NCI-H128 (cell line): ENCODE results near the gene ATP6V0C.

ENCODE experiments used
- DNase-seq: peaks from one replicate; lab custom pipeline; 2025; ENCODE audit not compliant: unreplicated experiment; lab: John Stamatoyannopoulos, UW

Gene ATP6V0C

DNA sequence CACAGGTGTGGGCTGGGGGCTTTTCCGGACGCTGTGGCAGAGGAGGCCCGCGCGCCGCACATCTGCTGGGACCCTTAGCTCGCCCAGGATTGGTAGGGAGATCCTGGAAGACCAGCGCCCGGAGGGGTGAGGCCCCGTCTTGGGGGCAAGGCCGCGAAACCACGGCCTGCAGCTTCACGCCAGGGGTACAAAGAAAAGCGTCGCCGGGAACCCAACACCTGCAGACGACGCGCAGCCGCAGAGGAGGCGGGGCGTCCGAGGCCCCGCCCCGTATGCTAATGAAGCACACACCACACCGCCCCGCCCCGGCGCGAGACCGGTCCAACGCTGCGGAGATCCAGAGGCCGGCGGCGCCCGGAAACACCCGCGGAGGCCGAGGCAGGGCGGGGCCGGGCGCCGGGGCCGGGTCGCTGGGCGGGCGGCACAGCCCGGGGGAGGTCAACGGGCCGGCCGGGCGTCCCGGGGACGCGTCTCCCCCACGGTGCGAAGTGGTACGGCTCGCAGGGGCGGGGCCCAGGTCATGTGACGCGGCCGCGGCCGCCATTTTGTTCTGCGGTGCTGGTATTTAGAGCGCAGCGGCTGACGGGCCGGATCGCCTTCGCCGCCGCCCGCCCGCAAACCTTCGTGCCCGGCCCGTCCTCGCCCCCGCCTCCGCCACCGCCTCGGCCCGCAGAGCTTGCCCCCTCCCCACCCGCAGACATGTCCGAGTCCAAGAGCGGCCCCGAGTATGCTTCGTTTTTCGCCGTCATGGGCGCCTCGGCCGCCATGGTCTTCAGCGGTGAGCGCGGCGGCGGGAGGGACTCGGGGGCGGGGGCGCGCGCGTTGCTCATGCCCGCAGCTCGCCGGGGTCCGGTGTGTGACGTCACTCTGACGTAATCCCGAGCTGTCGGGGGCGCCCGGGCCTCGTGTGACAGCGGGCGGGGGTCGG lies at the start of gene ATP6V0C:
TSS of gene ATP6V0C (plus strand) at position 548 of the 928 bp plus-strand sequence. CDS start at position 700, 152 bp downstream.
- peak; percentile 76 for DNase-seq

DNA sequence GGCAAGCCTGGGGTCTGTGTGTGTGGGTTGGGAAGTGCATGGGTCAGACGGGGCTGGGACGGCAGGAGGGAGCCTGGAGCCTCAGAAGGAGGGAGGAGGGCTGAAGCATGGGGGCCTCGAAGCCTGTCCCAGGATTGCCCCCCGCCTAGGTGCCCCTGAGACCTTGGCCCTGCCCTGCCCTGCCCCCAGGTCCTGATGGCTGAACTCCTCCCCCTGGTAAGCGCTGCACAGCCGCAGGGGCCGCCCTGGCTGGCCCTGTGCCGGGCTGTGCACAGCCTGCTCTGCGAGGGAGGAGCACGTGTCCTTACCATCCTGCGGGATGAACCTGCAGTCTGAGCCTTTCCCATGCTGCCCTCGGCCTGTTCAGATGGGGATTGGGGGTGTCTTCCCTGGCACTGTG lies 49.4 kb upstream of the ATP6V0C start:
- DNase-seq: no peak

DNA sequence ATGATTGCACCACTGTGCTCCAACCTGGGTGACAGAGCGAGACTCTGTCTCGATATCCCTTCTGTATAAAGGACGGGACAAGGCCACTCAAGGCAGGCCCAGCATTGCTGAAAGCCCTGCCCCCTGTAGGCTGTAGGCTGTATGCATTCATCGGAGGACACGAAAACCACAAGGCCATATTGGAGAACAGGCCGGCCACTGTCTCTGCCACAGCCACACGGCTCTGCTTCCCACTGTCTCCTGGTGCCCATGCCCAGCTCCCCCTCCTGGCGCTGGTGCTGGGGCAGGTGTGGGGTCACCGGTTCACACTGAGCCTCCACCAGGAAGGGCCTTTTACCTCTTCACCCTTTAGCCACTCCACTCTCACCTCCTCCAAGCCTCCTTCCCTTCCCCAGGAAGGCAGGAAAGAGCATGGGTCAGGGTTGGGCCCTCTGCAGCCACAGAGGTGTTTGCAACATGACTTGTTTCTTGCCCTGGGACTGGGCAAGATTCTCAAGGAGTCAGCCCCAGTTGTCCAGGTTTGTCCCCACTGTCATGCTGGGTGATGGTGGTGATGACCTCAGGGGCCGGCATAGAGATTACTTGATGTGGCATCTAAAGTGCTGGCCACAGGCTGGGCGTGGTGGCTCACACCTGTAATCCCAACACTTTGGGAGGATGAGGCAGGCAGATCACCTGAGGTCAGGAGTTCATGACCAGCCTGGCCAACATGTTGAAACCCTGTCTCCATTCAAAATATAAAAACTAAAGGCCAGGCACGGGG lies 47.9 kb upstream of the ATP6V0C start:
- no peak for DNase-seq

DNA sequence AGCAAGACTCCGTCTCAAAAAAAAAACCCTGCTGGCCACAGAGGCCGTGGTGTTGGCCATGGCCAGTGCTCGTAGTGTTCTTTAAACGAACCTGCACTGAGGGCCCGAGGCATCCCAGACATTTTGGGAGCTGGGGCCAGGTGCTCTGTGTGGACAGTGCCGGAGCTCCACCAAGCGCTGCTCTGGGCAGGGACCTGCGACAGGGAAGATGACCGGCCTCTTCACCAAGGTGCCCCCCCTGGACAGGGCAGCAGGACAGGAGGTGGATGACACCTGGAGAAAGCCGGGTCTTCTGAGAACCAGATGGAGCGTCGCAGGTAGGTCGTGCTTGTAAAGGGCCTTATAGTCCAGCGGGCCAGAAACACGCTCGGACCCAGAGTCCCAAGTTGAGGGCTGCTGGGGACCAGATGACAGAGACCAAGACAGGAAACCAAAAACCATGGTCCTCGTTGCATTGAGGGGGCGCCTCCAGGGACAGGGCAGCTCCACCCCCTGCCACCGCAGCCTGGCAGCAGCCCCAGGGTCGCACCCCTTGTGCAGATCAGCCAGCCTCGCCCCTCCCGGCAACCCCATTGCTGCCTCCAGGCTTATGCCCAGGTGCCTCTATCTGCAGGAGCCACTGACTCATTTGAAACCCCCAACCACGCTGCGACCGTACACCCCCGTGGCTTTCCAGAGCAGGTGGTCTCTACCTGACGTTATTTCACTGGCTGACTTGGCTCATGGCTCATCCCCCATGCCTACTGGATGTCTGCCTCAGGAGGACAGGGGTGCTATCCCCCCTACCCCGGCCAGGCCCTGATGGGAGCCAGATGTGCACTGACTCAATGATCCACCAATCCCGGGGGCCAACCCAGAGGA lies 46.9 kb upstream of the ATP6V0C start:
- no peak for DNase-seq

DNA sequence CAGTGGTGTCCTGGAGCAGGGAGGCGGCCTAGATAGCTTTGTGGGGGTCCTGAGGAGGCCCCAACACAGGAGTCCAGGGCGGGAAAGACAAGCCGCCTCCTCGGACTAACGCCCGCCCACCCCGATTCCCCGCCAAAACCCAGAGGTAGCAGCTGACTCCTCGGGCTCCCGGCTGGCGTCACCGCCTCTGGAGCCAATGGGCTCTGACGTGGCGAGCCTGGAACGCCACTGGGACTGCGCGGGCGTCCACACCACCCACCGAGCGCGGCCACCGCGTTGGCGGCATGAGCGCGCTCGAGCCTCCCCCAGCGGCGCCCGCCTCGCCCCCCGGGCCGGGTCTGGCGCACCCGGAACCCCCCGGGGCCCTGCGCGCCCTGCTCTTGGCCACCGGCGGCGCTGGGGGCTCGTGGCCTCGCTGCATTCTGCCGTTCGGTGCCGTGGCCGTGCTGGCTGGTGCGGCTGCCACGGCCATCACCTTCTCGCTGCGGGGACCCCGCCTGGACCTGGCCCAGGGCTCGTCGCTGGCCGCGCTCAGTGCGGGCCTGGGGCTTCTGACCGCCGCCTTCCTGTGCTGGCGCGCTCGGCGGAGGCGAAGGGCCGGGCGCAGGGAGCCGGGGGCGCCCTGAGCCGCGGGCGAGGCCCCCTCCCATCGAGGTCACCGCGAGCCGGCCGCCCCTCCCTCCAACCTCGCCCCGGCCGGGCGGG lies 46.1 kb upstream of the ATP6V0C start:
- DNase-seq: peak; percentile 26

DNA sequence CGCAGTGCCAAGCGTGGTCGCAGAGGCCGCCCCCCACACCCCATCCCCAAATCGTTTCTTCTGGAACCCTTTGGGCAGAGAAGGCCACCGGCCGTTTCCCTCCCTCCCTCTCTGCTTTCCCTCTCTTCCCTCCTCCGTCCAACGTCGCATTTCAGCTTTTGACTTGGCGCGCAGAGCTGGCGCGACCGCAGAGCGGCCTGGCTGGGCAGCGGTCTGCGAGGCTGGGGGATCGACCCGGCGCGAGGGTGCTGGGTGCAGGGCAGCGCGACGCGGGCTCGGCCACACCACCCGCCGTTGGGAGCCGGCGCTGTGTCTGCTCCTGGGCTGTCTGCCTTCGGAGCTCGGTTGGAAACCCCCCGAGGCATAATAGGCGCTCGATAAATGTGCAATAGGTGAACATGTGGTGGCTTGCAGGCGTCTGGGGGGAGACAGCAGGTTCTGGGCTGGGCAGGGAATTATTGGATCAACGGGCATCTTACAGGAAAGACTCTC lies 45.5 kb upstream of the ATP6V0C start:
- no peak for DNase-seq

DNA sequence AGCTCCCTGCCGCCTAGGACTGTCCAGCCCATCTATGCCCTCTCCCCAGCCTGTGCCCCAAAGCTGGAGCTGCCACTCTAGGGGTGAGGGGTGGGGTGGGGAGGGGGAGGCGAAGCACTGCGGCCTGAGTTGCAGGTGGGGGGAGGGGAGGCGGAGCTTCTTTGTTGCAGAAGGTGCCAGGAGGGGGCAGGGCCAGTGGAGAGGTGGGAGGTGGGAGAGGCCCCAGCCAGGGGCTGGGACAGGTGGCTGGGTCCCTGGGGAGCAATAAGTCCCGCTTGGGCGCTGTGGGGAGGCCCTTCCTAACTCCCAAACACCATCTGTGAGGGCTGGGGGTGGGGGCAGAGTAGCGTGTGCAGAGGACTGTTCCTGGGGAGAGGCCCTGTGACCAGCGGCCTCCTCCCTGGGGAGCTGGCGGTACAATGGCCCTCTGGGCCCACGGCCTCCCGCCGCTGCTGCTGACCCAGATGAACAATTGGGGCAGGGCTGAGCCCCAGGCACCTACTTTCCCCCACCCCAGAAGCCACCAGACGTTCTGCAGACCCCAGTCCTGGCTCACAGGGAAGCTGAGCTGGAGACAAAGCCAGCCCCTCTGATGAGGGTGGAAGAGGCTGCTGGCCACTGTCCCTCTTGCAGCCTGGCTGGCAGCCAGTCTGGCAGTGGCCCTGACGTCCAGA lies 44.9 kb upstream of the ATP6V0C start:
- DNase-seq: peak; percentile 58

DNA sequence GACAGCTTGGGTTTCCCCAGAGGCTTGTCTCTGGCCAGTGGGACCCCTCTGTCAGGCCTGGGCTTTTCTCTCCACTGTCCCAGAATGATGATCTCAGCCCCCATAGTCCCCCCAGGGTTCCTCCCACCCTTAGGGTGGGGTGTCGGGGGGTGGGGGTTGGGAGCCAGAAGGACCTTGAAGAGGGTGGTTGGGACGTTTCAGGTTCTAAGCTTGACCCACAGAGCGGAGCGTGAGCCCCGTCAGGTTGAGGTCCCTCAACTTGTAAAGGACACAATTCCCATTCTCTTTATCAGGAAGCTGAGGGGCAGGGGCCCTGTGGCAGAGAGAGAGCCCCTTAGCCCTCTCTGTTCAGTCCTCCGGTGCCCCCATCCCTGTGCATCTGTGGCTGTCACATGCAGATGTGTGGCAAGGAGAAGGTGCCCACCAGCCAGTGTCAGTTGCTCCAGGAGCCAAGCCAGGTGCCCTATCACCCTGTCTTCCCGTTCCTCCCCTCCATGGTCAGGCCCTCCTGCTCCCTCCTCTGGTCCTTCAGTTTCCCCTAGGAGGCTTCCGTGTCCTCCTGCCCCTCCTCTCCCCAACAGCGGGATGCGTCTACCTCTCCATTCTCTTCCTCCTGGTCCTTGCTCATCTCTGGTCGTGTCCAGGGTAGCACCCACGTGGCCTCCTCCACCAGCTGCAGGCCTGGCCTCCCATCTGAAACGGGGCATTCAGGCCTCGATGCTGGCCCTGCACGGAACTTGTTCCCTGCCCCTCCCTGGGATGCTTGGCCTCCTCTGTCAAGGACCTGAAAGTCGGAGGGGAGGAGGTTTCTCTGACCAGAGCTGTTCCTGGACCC lies 44.1 kb upstream of the ATP6V0C start:
- DNase-seq: no peak

DNA sequence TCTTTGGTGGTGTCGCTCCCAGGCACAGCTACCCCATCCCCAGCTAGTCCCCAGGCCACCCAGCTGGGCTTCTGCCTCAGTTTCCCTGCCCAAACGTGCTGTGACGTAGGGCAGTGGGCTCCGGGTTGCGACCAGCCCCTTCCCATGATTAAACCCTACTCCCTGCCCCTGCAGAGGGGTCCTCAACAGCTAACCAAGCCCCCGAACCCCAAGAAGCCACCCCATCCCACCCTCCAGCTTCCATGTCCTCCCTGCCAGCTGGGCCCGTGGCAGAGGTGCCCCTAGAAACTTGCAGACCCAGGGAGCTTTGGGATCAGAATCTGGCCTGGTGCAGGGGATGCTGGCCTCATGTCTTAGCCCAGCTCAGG lies 43.5 kb upstream of the ATP6V0C start:
- no peak for DNase-seq

DNA sequence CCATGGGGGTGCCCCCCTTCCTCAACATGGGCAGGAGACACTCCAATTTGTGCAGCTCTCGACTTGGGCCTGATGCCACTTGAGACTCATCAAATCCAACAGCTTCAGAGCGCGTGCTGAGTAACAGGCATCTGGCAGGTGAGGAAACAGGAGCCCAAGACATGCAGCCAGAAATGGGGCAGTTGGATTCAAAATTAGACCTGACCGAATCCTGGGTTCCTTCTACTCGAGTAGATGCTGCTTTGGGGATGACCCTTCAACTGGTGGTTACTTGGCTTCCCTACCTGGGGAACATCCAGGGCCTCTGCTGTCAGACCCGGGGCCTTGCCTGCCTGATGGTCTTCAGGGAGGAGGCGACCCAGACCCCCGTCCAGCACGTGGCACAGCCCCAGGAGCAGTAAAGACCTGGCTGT lies 43.1 kb upstream of the ATP6V0C start:
- no peak for DNase-seq

DNA sequence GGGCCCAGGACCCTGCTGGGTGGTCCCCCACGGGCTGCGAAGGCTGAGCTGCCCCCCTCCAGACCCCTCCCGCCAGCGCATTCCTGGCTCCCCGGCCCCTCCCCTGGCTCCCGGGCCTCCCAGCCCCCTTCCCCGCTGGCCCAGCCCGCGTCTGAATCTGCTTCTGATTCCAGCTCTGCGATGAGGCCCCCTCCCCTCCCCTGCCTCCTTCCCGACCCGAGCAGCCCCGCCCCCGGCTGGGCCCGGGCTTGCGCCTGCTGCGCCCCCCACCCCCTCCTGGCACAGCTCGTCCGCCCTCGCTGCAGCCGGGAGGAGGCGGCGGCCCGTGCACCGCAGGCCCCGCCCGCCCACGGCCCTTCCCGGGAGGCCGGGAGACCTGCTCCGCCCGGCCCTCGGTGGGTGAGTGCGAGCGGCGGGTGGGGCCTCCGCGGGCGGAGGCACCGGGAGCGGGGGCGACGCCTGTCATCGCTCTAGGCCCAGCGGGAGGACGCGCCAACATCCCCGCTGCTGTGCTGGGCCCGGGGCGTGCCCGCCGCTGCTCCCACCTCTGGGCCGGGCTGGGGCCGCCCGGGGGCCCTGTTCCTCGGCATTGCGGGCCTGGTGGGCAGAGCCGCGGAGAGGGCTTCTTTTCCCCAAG lies 42.6 kb upstream of the ATP6V0C start, which contains the start of gene NTN3:
TSS of gene NTN3 (plus strand) at position 282 of the 637 bp plus-strand sequence. CDS start 405 bp downstream, outside the sequence.
- DNase-seq: no peak

DNA sequence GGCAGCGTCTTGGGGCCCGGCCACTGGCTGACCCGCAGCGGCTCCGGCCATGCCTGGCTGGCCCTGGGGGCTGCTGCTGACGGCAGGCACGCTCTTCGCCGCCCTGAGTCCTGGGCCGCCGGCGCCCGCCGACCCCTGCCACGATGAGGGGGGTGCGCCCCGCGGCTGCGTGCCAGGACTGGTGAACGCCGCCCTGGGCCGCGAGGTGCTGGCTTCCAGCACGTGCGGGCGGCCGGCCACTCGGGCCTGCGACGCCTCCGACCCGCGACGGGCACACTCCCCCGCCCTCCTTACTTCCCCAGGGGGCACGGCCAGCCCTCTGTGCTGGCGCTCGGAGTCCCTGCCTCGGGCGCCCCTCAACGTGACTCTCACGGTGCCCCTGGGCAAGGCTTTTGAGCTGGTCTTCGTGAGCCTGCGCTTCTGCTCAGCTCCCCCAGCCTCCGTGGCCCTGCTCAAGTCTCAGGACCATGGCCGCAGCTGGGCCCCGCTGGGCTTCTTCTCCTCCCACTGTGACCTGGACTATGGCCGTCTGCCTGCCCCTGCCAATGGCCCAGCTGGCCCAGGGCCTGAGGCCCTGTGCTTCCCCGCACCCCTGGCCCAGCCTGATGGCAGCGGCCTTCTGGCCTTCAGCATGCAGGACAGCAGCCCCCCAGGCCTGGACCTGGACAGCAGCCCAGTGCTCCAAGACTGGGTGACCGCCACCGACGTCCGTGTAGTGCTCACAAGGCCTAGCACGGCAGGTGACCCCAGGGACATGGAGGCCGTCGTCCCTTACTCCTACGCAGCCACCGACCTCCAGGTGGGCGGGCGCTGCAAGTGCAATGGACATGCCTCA lies 41.9 kb upstream of the ATP6V0C start:
- no peak for DNase-seq

DNA sequence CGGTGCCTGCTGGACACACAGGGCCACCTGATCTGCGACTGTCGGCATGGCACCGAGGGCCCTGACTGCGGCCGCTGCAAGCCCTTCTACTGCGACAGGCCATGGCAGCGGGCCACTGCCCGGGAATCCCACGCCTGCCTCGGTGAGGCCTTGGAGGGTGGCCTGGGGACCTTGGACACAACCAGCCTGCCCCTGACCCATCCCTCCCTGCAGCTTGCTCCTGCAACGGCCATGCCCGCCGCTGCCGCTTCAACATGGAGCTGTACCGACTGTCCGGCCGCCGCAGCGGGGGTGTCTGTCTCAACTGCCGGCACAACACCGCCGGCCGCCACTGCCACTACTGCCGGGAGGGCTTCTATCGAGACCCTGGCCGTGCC lies 41.3 kb upstream of the ATP6V0C start:
- DNase-seq: no peak

DNA sequence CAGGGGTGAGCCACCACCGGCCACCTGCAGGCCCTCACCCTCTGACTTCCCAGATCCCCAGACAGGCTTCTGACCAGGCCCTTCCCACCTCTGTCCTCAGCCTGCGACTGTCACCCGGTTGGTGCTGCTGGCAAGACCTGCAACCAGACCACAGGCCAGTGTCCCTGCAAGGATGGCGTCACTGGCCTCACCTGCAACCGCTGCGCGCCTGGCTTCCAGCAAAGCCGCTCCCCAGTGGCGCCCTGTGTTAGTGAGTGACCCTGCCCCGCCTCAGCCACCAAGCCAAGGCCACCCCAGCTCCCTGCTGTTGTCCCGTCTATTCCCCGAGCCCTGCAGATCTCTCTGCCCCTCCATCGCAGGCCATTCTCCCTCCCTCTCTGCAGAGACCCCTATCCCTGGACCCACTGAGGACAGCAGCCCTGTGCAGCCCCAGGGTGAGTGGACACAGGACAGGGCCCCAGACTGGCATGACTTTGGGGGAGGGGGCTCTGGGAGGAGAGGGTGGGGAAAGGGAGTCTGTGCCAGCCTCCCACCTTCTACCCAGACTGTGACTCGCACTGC lies 40.8 kb upstream of the ATP6V0C start:
- DNase-seq: no peak

DNA sequence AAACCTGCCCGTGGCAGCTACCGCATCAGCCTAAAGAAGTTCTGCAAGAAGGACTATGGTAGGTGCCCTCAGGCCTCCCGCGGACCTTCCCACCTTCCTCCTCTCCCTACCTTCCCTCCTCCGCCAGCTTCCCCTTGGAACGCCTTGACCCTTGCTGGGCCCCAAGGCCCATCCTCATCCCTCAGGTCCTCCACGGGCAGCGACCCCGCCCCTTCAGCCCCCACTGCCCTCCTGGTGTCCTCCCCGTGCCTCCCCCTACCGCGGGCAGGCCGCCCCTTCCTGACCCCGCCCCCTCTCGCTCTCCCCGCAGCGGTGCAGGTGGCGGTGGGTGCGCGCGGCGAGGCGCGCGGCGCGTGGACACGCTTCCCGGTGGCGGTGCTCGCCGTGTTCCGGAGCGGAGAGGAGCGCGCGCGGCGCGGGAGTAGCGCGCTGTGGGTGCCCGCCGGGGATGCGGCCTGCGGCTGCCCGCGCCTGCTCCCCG lies 40.3 kb upstream of the ATP6V0C start:
- DNase-seq: no peak

DNA sequence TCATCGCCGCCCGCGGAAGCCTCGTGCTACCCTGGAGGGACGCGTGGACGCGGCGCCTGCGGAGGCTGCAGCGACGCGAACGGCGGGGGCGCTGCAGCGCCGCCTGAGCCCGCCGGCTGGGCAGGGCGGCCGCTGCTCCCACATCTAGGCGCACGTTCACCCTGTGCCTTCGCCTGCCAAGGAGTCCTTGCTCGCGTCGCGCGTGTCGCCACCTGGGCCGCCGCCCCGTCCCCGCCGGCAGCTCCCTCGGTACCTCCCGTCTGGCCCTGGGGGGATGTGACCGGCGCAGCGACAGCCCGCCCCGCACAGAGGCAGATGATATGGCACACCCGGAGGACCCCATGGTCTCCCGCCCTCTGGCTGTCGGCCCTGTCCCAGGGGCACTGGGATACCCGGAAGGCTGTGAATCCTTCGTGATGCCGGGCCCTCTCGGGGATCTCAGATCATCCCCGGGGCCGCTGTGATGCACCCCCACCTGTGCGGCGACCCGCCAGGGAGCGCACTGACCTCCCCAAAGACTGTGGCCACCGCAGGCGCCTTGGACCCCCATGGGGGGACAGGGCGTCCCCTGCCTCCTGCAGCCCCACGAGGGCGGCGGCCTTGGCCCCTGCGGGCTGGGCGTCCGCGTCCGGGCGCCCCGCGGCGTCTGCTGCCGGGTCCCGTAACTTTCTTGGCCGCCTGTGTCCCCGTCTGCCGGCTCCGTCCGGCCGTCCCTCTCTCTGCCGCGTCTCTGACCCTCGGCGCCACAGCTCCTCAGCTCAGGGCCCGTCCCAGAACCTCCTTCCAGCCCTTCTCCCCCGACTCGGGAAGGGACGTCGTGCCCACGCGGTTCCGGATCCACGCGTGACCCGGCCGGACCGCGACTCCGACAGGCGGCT lies 39.5 kb upstream of the ATP6V0C start:
- DNase-seq: no peak
